ENCODE measurements around the gene SLC17A7.

SLC17A7 gene

DNA sequence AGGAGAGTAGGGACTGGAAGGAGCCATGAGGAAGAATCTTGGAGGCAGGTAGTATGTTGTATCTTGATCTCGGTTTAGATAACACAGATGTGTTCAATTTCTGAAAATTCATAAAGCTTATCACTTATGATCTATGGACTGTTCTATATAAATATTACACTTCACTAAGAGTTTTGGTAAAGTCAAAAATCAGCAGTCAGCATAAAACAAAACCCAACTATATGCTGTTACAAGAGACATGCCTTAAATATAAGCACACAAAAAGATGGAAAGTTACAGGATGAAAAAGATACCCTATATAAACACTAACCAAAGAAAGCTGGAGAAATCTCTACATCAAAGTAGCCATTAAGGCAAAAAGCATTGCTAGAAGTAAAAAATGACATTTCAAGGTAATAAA is 57.7 kb downstream of the SLC17A7 start:
- no peaks in the 10 kb centered on the region for H3K4me1 ChIP-seq (ENCODE audit: control insufficient read depth, insufficient read depth, low read length)
- no peaks in the 10 kb centered on the region for H3K36me3 ChIP-seq (ENCODE audit: control insufficient read depth in 2 of 2, insufficient read depth in 1 of 2, low read length in 2 of 2)
- no peak overlapping the region for H3K4me3 ChIP-seq (ENCODE audit: low read depth, low read length)
- ChIA-PET CTCF (interaction anchor here (0.6 to 1.9 kb wide), 6 partner anchors 8 to 187 kb away, joined by 3 to 5 read pairs (median 4); no protein-coding TSS in a partner anchor), POLR2A (interaction anchor here (0.8 to 1.5 kb wide), 2 partner anchors 9 to 59 kb away, joined by 3 to 6 read pairs; no protein-coding TSS in a partner anchor)
- no peak for TF ChIP-seq ZNF791 (tag by site-specific recombination; IDR thresholded peaks at IDR 0.05)
- TF ChIP-seq, protein P1, sequence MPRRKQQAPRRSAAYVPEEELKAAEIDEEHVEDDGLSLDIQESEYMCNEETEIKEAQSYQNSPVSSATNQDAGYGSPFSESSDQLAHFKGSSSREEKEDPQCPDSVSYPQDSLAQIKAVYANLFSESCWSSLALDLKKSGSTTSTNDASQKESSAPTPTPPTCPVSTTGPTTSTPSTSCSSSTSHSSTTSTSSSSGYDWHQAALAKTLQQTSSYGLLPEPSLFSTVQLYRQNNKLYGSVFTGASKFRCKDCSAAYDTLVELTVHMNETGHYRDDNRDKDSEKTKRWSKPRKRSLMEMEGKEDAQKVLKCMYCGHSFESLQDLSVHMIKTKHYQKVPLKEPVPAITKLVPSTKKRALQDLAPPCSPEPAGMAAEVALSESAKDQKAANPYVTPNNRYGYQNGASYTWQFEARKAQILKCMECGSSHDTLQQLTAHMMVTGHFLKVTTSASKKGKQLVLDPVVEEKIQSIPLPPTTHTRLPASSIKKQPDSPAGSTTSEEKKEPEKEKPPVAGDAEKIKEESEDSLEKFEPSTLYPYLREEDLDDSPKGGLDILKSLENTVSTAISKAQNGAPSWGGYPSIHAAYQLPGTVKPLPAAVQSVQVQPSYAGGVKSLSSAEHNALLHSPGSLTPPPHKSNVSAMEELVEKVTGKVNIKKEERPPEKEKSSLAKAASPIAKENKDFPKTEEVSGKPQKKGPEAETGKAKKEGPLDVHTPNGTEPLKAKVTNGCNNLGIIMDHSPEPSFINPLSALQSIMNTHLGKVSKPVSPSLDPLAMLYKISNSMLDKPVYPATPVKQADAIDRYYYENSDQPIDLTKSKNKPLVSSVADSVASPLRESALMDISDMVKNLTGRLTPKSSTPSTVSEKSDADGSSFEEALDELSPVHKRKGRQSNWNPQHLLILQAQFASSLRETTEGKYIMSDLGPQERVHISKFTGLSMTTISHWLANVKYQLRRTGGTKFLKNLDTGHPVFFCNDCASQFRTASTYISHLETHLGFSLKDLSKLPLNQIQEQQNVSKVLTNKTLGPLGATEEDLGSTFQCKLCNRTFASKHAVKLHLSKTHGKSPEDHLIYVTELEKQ (tag by site-specific recombination; IDR thresholded peaks at IDR 0.05; ENCODE audit: borderline replicate concordance) = no peak
- TF ChIP-seq ZNF266 (tag by site-specific recombination; IDR thresholded peaks at IDR 0.05; ENCODE audit: low read depth) = no peak
- TF ChIP-seq, protein P2, sequence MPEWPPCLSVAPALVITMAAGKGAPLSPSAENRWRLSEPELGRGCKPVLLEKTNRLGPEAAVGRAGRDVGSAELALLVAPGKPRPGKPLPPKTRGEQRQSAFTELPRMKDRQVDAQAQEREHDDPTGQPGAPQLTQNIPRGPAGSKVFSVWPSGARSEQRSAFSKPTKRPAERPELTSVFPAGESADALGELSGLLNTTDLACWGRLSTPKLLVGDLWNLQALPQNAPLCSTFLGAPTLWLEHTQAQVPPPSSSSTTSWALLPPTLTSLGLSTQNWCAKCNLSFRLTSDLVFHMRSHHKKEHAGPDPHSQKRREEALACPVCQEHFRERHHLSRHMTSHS (tag by site-specific recombination; IDR thresholded peaks at IDR 0.05) = no peak
- TF ChIP-seq ZNF223 (tag by site-specific recombination; IDR thresholded peaks at IDR 0.05) = no peak
- no peak for TF ChIP-seq ZNF140 (tag by site-specific recombination; IDR thresholded peaks at IDR 0.05)
- no peak for TF ChIP-seq KLF1 (tag by site-specific recombination; IDR thresholded peaks at IDR 0.05)
- H3K27ac ChIP-seq (ENCODE audit: extremely low read depth, low read depth, low read length) = no peak overlapping the region
- H3K9me3 ChIP-seq (ENCODE audit: control insufficient read depth, insufficient read depth, low read depth, low read length) = no peaks in the 10 kb centered on the region

DNA sequence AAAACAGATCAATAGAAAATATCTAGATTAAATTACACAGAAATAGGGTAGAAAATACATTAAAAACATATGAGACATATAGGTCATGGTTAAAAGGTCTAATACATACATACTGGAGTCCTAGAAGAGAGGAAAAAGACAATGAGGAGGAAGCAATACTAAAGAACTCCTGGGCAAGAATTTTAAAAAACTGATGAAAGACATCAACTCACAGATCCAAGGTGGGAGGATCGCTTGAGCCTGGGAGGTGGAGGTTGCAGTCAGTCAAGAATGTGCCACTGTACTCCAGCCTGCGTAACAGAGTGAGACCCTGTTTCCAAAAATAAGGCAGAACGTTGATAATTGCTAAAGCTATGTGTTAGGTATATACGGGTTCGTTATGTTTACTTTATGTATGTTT is 58.7 kb downstream of the SLC17A7 start:
- TF ChIP-seq ZNF785 (tag by site-specific recombination; IDR thresholded peaks at IDR 0.05) (no peak), ZNF223 (tag by site-specific recombination; IDR thresholded peaks at IDR 0.05) (no peak), ZNF843 (tag by site-specific recombination; IDR thresholded peaks at IDR 0.05) (no peak), ZNF558 (tag by site-specific recombination; IDR thresholded peaks at IDR 0.05) (peak; percentile 97)
- H3K4me1 ChIP-seq (ENCODE audit: control insufficient read depth, insufficient read depth, low read length) = no peaks in the 10 kb centered on the region
- CTCF ChIA-PET = interaction anchor here (0.6 to 1.9 kb wide), 5 partner anchors 9 to 188 kb away, joined by 3 to 4 read pairs (median 3); no protein-coding TSS in a partner anchor
- H3K27ac ChIP-seq (ENCODE audit: extremely low read depth, low read depth, low read length) = no peak overlapping the region
- no peaks in the 10 kb centered on the region for H3K36me3 ChIP-seq (ENCODE audit: control insufficient read depth in 2 of 2, insufficient read depth in 1 of 2, low read length in 2 of 2)
- H3K9me3 ChIP-seq (ENCODE audit: control insufficient read depth, insufficient read depth, low read depth, low read length) = no peaks in the 10 kb centered on the region
- POLR2A ChIA-PET = no interaction called here
- H3K4me3 ChIP-seq (ENCODE audit: low read depth, low read length) = no peak overlapping the region

DNA sequence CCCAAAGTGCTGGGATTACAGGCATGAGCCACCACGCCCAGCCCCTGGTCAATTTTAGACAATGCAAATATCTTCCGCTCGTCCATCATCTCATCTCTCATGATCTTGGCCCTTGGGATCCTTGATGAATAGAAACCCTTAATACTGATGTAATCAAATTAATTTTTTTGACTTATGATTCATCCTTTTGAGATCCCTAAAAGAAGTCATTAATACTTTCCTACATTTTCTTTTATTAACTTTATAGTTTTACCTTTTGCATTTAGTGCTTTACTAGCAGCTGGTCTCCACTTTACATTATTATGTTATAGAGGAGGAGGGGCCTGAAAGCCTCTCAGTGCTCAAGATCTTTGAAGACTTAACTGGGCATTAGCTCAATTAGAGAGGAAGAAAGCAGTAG is 60.9 kb downstream of the SLC17A7 start:
- Histone ChIP-seq H3K9me3 (ENCODE audit: control insufficient read depth, insufficient read depth, low read depth, low read length) (no peaks in the 10 kb centered on the region), H3K4me1 (ENCODE audit: control insufficient read depth, insufficient read depth, low read length) (no peaks in the 10 kb centered on the region), H3K36me3 (ENCODE audit: control insufficient read depth in 2 of 2, insufficient read depth in 1 of 2, low read length in 2 of 2) (no peaks in the 10 kb centered on the region), H3K27ac (ENCODE audit: extremely low read depth, low read depth, low read length) (no peak overlapping the region), H3K4me3 (ENCODE audit: low read depth, low read length) (no peak overlapping the region)
- CTCF ChIA-PET = interaction anchor here (0.6 to 4.1 kb wide), 4 partner anchors 11 to 167 kb away, joined by 3 to 31 read pairs (median 5); no protein-coding TSS in a partner anchor
- POLR2A ChIA-PET = interaction anchor here (0.6 kb wide), 1 partner anchor 731 kb away, joined by 3 read pairs; no protein-coding TSS in a partner anchor
- no peak for TF ChIP-seq ZFP69B (tag by site-specific recombination; IDR thresholded peaks at IDR 0.05)
- no peak for TF ChIP-seq ZNF112 (tag by site-specific recombination; IDR thresholded peaks at IDR 0.05)
- TF ChIP-seq, protein P3, sequence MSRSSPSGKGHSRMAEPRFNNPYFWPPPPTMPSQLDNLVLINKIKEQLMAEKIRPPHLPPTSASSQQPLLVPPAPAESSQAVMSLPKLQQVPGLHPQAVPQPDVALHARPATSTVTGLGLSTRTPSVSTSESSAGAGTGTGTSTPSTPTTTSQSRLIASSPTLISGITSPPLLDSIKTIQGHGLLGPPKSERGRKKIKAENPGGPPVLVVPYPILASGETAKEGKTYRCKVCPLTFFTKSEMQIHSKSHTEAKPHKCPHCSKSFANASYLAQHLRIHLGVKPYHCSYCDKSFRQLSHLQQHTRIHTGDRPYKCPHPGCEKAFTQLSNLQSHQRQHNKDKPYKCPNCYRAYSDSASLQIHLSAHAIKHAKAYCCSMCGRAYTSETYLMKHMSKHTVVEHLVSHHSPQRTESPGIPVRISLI (tag by site-specific recombination; IDR thresholded peaks at IDR 0.05) = no peak
- no peak for TF ChIP-seq ZFP3 (tag by site-specific recombination; IDR thresholded peaks at IDR 0.05; ENCODE audit: low read depth)

All from HEK293 (cell line).